ENCODE results near the gene CEP70.

CEP70 gene, protein sequence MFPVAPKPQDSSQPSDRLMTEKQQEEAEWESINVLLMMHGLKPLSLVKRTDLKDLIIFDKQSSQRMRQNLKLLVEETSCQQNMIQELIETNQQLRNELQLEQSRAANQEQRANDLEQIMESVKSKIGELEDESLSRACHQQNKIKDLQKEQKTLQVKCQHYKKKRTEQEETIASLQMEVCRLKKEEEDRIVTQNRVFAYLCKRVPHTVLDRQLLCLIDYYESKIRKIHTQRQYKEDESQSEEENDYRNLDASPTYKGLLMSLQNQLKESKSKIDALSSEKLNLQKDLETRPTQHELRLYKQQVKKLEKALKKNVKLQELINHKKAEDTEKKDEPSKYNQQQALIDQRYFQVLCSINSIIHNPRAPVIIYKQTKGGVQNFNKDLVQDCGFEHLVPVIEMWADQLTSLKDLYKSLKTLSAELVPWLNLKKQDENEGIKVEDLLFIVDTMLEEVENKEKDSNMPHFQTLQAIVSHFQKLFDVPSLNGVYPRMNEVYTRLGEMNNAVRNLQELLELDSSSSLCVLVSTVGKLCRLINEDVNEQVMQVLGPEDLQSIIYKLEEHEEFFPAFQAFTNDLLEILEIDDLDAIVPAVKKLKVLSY

GRCh38 chr3:138594150-138594934, at the start of gene CEP70:
CEP70 (minus strand) TSS chr3:138594260; CDS start chr3:138572927, 21,333 bp downstream.
- peak; percentile 97 for DNase-seq (ENCODE audit: low read depth)
- H3K4me3 ChIP-seq (ENCODE audit: low read length), result peak within 1 kb of the TSS; percentile 89
- no peaks in the 10 kb centered on the region for H3K36me3 ChIP-seq (ENCODE audit: control insufficient read depth, insufficient read depth, low read length, severe bottlenecking)
- H3K4me1 ChIP-seq (ENCODE audit: control insufficient read depth, insufficient read depth, low read length), result peaks cover 6% of the 10 kb centered on the region
- H3K27me3 ChIP-seq (replicated peaks; ENCODE audit: control insufficient read depth, insufficient read depth, low read length), result no peaks in the 10 kb centered on the region
- peaks cover 5% of the 10 kb centered on the region for H3K9me3 ChIP-seq (ENCODE audit: control insufficient read depth, low read length)
- peak within 1 kb of the TSS; percentile 68 for H3K9ac ChIP-seq (ENCODE audit: low read length)

- no peaks in the 10 kb centered on the region for H3K36me3 ChIP-seq (ENCODE audit: control insufficient read depth, insufficient read depth, low read length, severe bottlenecking)
- no peak for DNase-seq (ENCODE audit: low read depth)
- H3K9ac ChIP-seq (ENCODE audit: low read length), result no peak overlapping the region
- H3K4me3 ChIP-seq (ENCODE audit: low read length), result no peak overlapping the region
- no peaks in the 10 kb centered on the region for H3K27me3 ChIP-seq (replicated peaks; ENCODE audit: control insufficient read depth, insufficient read depth, low read length)
- peaks cover 29% of the 10 kb centered on the region for H3K9me3 ChIP-seq (ENCODE audit: control insufficient read depth, low read length)
- H3K4me1 ChIP-seq (ENCODE audit: control insufficient read depth, insufficient read depth, low read length), result no peaks in the 10 kb centered on the region
Observed at GRCh38 chr3:138642927-138643253, 48.8 kb upstream of the CEP70 start.

DNA sequence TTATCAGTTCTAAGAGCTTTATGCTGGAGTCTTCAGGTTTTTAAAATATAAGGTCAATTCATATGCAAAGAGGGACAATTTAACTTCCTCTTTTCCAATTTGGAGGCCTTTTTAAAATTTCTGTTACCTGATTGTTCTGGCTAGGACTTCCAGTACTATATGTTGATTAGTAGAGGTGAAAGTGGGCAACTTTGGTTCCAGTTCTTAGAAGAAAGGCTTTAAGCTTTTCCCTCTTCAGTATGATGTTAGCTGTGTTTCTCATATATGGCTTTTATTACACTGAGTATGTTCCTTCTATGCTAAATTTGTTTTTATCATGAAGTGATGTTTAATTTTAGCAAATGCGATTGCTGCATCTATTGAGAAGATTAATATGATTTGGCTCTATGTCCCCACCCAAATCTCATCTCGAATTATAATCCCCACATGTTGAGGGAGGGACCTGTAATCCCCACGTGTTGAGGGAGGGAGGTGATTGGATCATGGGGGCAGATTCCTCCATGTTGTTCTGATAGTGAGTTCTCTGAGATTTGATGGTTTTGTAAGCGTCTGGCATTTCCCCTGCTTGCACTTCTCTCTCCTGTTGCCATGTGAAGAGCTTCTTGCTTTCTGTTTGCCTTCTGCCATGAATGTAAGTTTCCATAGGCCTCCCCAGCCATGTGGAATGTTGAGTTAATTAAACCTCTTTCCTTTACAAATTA, 48.3 kb upstream of the CEP70 start:
- Histone ChIP-seq H3K9me3 (ENCODE audit: control insufficient read depth, low read length) (peaks cover 29% of the 10 kb centered on the region), H3K4me1 (ENCODE audit: control insufficient read depth, insufficient read depth, low read length) (no peaks in the 10 kb centered on the region), H3K27me3 (replicated peaks; ENCODE audit: control insufficient read depth, insufficient read depth, low read length) (no peaks in the 10 kb centered on the region), H3K36me3 (ENCODE audit: control insufficient read depth, insufficient read depth, low read length, severe bottlenecking) (no peaks in the 10 kb centered on the region), H3K9ac (ENCODE audit: low read length) (no peak overlapping the region), H3K4me3 (ENCODE audit: low read length) (no peak overlapping the region)
- no peak for DNase-seq (ENCODE audit: low read depth)

- Histone ChIP-seq H3K9ac (ENCODE audit: low read length) (no peak overlapping the region), H3K36me3 (ENCODE audit: control insufficient read depth, insufficient read depth, low read length, severe bottlenecking) (peaks cover 7% of the 10 kb centered on the region), H3K4me3 (ENCODE audit: low read length) (no peak overlapping the region), H3K27me3 (replicated peaks; ENCODE audit: control insufficient read depth, insufficient read depth, low read length) (no peaks in the 10 kb centered on the region), H3K9me3 (ENCODE audit: control insufficient read depth, low read length) (peaks cover 17% of the 10 kb centered on the region), H3K4me1 (ENCODE audit: control insufficient read depth, insufficient read depth, low read length) (no peaks in the 10 kb centered on the region)
- DNase-seq (ENCODE audit: low read depth), result no peak
Observed at GRCh38 chr3:138640537-138640936, 46.5 kb upstream of the CEP70 start.

DNA sequence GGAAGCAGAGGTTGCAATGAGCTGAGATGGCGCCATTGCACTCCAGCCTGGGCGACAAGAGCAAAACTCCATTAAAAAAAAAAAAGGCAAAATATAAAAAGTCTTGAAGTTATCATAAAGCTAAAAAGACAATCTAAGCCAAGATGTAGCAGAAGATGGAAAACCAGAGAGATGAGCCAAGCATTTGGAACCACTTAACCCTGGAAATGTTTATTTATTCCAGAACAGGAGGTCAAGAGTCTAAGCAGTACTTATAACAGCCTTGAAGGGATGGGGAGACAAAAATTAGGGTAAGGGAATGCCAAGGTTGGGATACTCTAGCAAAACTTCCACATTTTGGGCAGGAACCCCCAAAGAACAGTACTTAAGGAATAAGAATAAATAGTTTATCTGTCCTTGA, 44.6 kb upstream of the CEP70 start:
- no peaks in the 10 kb centered on the region for H3K27me3 ChIP-seq (replicated peaks; ENCODE audit: control insufficient read depth, insufficient read depth, low read length)
- peaks cover 12% of the 10 kb centered on the region for H3K9me3 ChIP-seq (ENCODE audit: control insufficient read depth, low read length)
- H3K4me1 ChIP-seq (ENCODE audit: control insufficient read depth, insufficient read depth, low read length), result no peaks in the 10 kb centered on the region
- peaks cover 8% of the 10 kb centered on the region for H3K36me3 ChIP-seq (ENCODE audit: control insufficient read depth, insufficient read depth, low read length, severe bottlenecking)
- DNase-seq (ENCODE audit: low read depth), result no peak
- H3K9ac ChIP-seq (ENCODE audit: low read length), result no peak overlapping the region
- H3K4me3 ChIP-seq (ENCODE audit: low read length), result no peak overlapping the region

GRCh38 chr3:138629526-138629925, 35.5 kb upstream of the CEP70 start:
- no peaks in the 10 kb centered on the region for H3K9me3 ChIP-seq (ENCODE audit: control insufficient read depth, low read length)

GRCh38 chr3:138625707-138626365, 31.8 kb upstream of the CEP70 start:
- Histone ChIP-seq H3K9me3 (ENCODE audit: control insufficient read depth, low read length) (no peaks in the 10 kb centered on the region), H3K4me1 (ENCODE audit: control insufficient read depth, insufficient read depth, low read length) (no peaks in the 10 kb centered on the region), H3K27me3 (replicated peaks; ENCODE audit: control insufficient read depth, insufficient read depth, low read length) (no peaks in the 10 kb centered on the region), H3K9ac (ENCODE audit: low read length) (no peak overlapping the region), H3K36me3 (ENCODE audit: control insufficient read depth, insufficient read depth, low read length, severe bottlenecking) (no peaks in the 10 kb centered on the region), H3K4me3 (ENCODE audit: low read length) (no peak overlapping the region)
- DNase-seq (ENCODE audit: low read depth), result peak; percentile 25

More at GRCh38 chr3:138629526-138629925, 35.5 kb upstream of the CEP70 start:
- peaks cover 20% of the 10 kb centered on the region for H3K36me3 ChIP-seq (ENCODE audit: control insufficient read depth, insufficient read depth, low read length, severe bottlenecking)
- DNase-seq (ENCODE audit: low read depth), result no peak
- H3K4me3 ChIP-seq (ENCODE audit: low read length), result no peak overlapping the region
- H3K4me1 ChIP-seq (ENCODE audit: control insufficient read depth, insufficient read depth, low read length), result no peaks in the 10 kb centered on the region
- H3K27me3 ChIP-seq (replicated peaks; ENCODE audit: control insufficient read depth, insufficient read depth, low read length), result no peaks in the 10 kb centered on the region
- no peak overlapping the region for H3K9ac ChIP-seq (ENCODE audit: low read length)

DNA sequence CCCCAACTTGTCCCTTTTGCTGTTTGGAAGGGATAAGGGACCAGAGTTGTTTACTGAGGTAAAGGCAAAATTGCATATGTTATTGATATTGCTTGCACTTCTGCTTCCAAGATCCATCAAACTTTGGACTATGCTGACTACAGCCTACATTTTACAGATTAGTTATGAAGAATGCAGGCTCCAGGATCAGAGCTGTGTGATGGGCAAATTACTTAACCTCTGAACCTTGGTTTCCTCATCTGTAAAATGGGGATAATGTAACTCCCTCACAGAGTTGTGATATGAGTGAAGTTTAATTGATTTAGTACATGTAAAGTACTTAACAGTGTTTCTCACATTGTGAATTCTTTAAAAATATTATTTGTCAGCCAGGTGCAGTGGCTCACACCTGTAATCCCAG, 30.5 kb upstream of the CEP70 start:
- no peaks in the 10 kb centered on the region for H3K27me3 ChIP-seq (replicated peaks; ENCODE audit: control insufficient read depth, insufficient read depth, low read length)
- DNase-seq (ENCODE audit: low read depth), result no peak
- H3K4me1 ChIP-seq (ENCODE audit: control insufficient read depth, insufficient read depth, low read length), result peaks cover 4% of the 10 kb centered on the region
- H3K36me3 ChIP-seq (ENCODE audit: control insufficient read depth, insufficient read depth, low read length, severe bottlenecking), result no peaks in the 10 kb centered on the region
- no peak overlapping the region for H3K4me3 ChIP-seq (ENCODE audit: low read length)
- H3K9me3 ChIP-seq (ENCODE audit: control insufficient read depth, low read length), result no peaks in the 10 kb centered on the region
- no peak overlapping the region for H3K9ac ChIP-seq (ENCODE audit: low read length)

DNA sequence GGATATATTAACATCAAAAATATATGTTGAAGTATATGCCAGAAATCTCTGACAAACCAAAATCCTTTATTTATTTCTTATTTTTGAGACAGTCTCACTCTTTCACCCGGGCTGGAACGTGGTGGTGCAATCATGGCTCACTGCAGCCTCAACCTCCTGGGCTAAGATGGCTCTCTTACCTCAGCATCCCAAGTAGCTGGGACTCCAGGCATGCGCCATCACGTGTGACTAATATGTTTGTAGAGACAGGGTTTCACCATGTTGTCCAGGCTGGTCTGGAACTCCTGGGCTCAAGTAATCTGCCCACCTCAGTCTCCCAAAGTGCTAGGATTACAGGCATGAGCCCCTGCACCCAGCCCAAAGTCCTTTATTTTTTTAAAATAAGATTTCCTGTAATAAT, 26.4 kb upstream of the CEP70 start:
- no peak overlapping the region for H3K9ac ChIP-seq (ENCODE audit: low read length)
- no peak overlapping the region for H3K4me3 ChIP-seq (ENCODE audit: low read length)
- DNase-seq (ENCODE audit: low read depth), result no peak
- no peaks in the 10 kb centered on the region for H3K27me3 ChIP-seq (replicated peaks; ENCODE audit: control insufficient read depth, insufficient read depth, low read length)
- no peaks in the 10 kb centered on the region for H3K9me3 ChIP-seq (ENCODE audit: control insufficient read depth, low read length)
- peaks cover 4% of the 10 kb centered on the region for H3K4me1 ChIP-seq (ENCODE audit: control insufficient read depth, insufficient read depth, low read length)
- no peaks in the 10 kb centered on the region for H3K36me3 ChIP-seq (ENCODE audit: control insufficient read depth, insufficient read depth, low read length, severe bottlenecking)

DNA sequence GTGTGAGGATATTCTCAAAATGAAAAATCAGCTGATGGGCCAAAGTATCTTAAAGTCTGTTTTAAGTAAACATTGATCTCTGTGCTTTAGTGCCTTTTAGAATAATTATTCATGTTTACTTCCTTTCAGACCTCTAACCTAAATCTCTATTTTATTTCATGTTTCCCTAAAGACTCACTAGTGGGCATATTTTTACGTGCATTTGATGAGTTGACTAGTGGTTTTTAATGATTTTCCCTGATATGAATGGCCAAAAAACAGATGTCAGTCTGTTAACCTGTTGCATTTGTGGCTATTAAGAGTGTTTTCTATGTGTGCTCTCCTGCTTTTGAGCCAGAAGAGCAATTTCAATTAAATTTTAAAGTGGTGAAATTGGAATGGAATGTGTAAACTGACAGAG, 21.4 kb upstream of the CEP70 start:
- Histone ChIP-seq H3K9ac (ENCODE audit: low read length) (no peak overlapping the region), H3K27me3 (replicated peaks; ENCODE audit: control insufficient read depth, insufficient read depth, low read length) (no peaks in the 10 kb centered on the region), H3K36me3 (ENCODE audit: control insufficient read depth, insufficient read depth, low read length, severe bottlenecking) (no peaks in the 10 kb centered on the region), H3K4me1 (ENCODE audit: control insufficient read depth, insufficient read depth, low read length) (peaks cover 4% of the 10 kb centered on the region), H3K9me3 (ENCODE audit: control insufficient read depth, low read length) (no peaks in the 10 kb centered on the region), H3K4me3 (ENCODE audit: low read length) (no peak overlapping the region)
- no peak for DNase-seq (ENCODE audit: low read depth)
